Omental fat pad (tissue), 4 donors: Measurements from ENCODE around the gene ZDHHC7. TPM values are rescaled to one million over a fixed set of nuclear protein-coding genes. Genes with fewer than 3 reads are reported as not detected.
"Not testable (repeated sequence)": the region's sequence is repeated elsewhere in the genome, so short reads cannot be mapped to it uniquely, and the experiment has no call there.

Experiments
- ATAC-seq: fragments of 150-250 bp; one replicate; pipeline ENCODE4 v1.9.1; 2016; ENCODE audit warnings: mild to moderate bottlenecking, moderate library complexity; ENCODE audit not compliant: low FRiP score
- DNase-seq: peaks from one replicate; pipeline ENCODE4 v3.0.0-alpha.2; 2019; ENCODE audit warnings: low spot score
- total RNA-seq, 4 donors: library from RNA; depleted of rRNA; stranded (reverse); fragments of >200 nt; gene quantifications; one replicate each; pipeline ENCODE4 v1.1.0, GENCODE V29; 2016
- TF ChIP-seq, protein P1 (sequence below), 3 donors: fragments of 450-650 bp; IDR thresholded peaks; one replicate each; pipeline ENCODE4 v1.5.1; 2016 to 2017; ENCODE audit warnings: antibody characterized with exemption in 3 of 3, mild to moderate bottlenecking in 3 of 3, moderate library complexity in 2 of 3

ZDHHC7 gene
- total RNA-seq, 4 donors from 2014 or later: 41.3 to 72.2 (median 51.3) TPM

DNA sequence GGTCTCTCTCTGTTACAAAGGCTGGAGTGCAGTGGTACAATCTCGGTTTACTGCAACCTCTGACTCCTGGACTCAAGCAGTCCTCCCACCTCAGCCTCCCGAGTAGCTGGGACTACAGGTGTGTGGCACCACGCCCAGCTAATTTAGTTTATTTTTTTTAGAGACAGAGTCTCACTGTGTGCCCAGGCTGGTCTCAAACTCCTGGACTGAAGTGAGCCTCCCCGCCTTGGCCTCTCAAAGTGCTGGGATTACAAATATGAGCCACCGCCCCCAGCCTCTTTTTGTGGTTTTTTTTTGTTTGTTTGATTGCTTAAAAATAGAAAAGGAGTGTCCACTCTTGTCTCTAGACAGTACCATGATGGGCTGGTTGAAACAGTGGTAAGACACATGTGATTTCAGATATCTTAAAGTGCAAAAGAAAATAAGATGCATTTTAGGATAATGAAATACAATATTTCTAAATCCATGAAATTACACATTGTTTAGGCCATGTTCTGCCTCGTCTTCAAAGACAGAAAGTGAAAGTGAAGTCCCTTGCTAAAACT is 43.7 kb upstream of the ZDHHC7 start:
- no peak for DNase-seq
- ATAC-seq: no peak
- TF ChIP-seq, protein P1, sequence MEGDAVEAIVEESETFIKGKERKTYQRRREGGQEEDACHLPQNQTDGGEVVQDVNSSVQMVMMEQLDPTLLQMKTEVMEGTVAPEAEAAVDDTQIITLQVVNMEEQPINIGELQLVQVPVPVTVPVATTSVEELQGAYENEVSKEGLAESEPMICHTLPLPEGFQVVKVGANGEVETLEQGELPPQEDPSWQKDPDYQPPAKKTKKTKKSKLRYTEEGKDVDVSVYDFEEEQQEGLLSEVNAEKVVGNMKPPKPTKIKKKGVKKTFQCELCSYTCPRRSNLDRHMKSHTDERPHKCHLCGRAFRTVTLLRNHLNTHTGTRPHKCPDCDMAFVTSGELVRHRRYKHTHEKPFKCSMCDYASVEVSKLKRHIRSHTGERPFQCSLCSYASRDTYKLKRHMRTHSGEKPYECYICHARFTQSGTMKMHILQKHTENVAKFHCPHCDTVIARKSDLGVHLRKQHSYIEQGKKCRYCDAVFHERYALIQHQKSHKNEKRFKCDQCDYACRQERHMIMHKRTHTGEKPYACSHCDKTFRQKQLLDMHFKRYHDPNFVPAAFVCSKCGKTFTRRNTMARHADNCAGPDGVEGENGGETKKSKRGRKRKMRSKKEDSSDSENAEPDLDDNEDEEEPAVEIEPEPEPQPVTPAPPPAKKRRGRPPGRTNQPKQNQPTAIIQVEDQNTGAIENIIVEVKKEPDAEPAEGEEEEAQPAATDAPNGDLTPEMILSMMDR (IDR thresholded peaks at IDR 0.05): no peak

DNA sequence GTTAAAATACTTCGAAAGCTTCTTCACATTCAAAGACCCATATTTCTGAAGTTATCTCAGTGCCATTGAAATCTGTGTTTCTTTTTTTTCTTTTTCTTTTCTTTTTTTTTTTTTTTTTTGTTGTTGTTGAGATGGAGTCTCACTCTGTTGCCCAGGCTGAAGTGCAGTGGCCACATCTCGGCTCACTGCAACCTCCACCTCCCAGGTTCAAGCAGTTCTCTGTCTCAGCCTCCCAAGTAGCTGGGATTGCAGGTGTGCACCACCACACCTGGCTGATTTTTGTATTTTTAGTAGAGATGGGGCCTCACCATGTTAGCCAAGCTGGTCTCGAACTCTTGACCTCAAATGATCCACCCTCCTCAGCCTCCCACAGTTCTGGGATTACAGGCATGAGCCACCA is 43.0 kb upstream of the ZDHHC7 start:
- DNase-seq, ATAC-seq: not testable (repeated sequence)

DNA sequence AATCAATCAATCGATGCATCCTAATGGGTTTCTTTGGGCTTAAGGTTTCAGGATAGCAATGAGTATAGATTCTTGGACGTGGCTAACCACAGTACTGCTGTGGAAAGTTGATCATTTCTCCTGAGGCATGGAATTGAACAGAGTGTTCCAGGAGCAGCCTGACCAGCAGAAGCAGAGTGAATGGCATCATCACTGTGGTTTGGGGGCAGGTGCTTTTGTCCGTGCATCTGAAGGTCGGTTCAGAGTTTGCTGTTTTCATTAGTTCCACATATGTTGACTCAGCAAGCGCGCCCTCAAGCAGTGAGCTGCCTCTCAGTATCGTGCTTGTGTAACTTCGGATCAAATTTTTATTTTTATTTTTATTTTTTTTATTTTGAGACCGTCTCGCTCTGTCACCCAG is 41.2 kb upstream of the ZDHHC7 start:
- TF ChIP-seq, protein P1 (IDR thresholded peaks at IDR 0.05): no peak
- ATAC-seq (no peak), DNase-seq (no peak)

DNA sequence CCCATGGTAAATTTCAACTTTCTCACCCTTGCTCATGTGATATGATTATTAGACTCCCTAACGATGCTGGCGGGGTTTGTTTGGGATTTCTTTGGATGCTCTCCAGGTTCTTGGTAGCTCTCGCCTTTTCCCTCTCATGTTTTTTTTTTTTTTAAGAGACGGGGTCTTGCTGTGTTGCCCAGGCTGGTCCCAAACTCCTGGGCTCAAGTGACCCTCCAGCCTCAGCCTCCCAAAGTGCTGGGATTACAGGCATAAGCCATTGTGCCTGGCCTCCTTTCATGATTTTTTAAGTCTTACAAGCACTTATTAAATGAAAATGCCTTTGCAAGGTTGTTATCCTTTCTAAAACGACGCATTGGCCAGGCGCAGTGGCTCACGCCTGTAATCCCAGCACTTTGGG is 40.3 kb upstream of the ZDHHC7 start:
- TF ChIP-seq, protein P1 (IDR thresholded peaks at IDR 0.05): no peak
- no peak for ATAC-seq

DNA sequence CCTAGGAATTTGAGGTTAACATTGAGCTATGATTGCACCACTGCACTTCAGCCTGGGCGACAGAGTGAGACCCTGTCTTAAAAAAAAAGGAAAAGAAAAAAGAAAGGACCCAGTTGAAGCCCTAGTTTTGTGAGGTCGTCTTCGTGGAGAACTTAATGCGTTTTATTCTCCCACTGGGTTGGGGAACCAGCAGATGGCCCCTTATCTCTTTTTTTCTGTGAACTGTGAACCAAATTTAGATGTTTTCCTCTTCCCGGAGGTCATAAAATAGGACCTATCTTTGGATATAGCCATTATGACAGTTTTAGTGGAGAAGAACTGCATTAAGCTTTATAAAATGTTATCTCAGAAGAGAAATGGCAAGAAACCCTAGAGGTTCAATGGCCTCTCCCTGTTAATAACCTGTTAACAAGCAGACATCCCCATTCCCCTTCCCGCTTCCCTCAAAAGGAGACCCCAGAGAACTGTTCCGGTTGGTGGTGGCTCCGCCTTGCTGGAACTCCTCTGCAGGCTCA is 39.8 kb upstream of the ZDHHC7 start:
- TF ChIP-seq, protein P1 (IDR thresholded peaks at IDR 0.05): no peak
- ATAC-seq (no peak), DNase-seq (no peak)

More for the DNA sequence above, 40.3 kb upstream of the ZDHHC7 start:
- DNase-seq: no peak

DNA sequence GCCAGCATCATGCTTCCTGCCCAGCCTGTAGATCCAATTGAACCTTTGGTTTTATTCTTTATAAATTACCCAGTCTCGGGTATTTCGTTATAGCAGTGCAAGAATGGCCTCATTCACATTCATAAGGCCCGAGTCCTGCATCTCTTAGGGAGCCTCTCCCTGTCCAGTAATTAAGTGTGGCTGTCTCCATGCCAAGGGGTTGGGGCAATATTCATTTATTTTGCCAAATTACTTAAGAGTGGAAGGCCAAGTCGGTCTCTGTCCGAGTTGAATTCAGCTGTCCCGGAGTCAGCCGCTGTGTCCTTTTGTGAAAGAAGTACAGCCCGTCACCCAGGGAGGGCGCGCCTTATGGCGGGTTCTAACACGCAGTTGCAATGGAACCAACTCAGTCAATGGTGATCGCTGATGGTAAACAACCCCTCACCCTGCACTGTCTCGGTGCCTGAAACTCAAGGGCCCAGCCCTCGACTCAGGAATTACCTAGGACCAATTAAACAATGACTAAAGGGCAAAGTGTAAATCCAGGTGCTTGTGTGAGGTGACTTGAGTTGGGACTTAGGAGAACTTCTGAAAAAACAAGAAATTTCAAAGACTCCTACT is 38.5 kb upstream of the ZDHHC7 start:
- TF ChIP-seq, protein P1 (IDR thresholded peaks at IDR 0.05): no peak
- no peak for DNase-seq
- ATAC-seq: no peak

DNA sequence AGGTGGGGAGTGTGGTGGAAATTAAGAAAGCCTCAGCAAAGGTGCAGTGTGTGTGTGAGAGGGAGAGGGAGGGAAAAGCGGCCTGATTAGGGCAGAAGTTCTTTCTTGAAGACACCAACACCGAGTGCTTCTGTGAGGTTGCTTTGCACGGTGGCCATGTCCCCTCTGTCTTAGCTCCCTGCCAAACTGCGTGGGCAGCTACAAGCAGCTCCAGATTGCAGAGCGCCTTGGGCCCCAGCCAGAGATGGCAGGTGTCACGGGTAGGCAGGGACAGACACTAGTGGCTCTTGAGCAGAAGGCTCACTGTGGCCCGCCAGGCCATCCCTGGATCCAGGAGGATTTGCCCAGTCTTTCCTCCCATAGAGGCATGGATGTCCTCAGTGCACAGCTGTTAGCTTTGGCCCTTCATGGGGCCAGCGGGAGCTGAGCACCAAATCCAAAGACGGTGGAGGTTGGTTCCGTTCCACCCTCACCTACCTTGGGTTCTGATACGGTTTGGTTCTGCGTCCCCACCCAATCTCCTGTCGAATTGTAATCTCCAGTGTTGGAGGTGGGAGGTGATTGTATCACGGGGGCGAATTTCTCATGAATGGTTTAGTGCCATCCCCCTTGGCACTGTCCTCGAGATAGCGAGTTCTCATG is 37.7 kb upstream of the ZDHHC7 start:
- DNase-seq (no peak), ATAC-seq (no peak)
- TF ChIP-seq, protein P1 (IDR thresholded peaks at IDR 0.05): no peak
